8988T (cell line): ENCODE results near the gene CAMSAP2.
"Not testable (repeated sequence)": the region's sequence is repeated elsewhere in the genome, so short reads cannot be mapped to it uniquely, and the experiment has no call there.

Source experiments
- DNase-seq: peaks from one replicate; pipeline ENCODE4 v3.0.0; 2011

The CAMSAP2 gene

GRCh38 chr1:200783926-200784325 is 45.2 kb downstream of the CAMSAP2 start:
- no peak for DNase-seq

- DNase-seq: no peak
Observed at GRCh38 chr1:200784576-200784975, 45.9 kb downstream of the CAMSAP2 start.

GRCh38 chr1:200786788-200787187 is 48.1 kb downstream of the CAMSAP2 start:
- DNase-seq: no peak

GRCh38 chr1:200787896-200788387 is 49.2 kb downstream of the CAMSAP2 start:
- DNase-seq: no peak

GRCh38 chr1:200791012-200791411 is 52.3 kb downstream of the CAMSAP2 start:
- DNase-seq: not testable (repeated sequence)

GRCh38 chr1:200793677-200794076 is 55.0 kb downstream of the CAMSAP2 start:
- DNase-seq: no peak

GRCh38 chr1:200794506-200795065 is 55.9 kb downstream of the CAMSAP2 start:
- no peak for DNase-seq

- DNase-seq: no peak
Observed at GRCh38 chr1:200795156-200795555, 56.5 kb downstream of the CAMSAP2 start.

GRCh38 chr1:200802042-200802441 is 63.3 kb downstream of the CAMSAP2 start:
- DNase-seq: no peak

GRCh38 chr1:200802865-200803512 is 64.3 kb downstream of the CAMSAP2 start:
- peak; percentile 30 for DNase-seq

GRCh38 chr1:200805719-200806118 is 67.0 kb downstream of the CAMSAP2 start:
- no peak for DNase-seq

- DNase-seq: no peak
Observed at GRCh38 chr1:200808846-200809245, 70.2 kb downstream of the CAMSAP2 start.

GRCh38 chr1:200811704-200812103 is 73.0 kb downstream of the CAMSAP2 start:
- no peak for DNase-seq

GRCh38 chr1:200816624-200817224 is 78.0 kb downstream of the CAMSAP2 start:
- not testable (repeated sequence) for DNase-seq

GRCh38 chr1:200818248-200818647 is 79.6 kb downstream of the CAMSAP2 start:
- no peak for DNase-seq

GRCh38 chr1:200819726-200820125 is 81.0 kb downstream of the CAMSAP2 start:
- DNase-seq: no peak

GRCh38 chr1:200831091-200831490 is 92.4 kb downstream of the CAMSAP2 start:
- no peak for DNase-seq

GRCh38 chr1:200834383-200834782 is 95.7 kb downstream of the CAMSAP2 start:
- no peak for DNase-seq

GRCh38 chr1:200836213-200836612 is 97.5 kb downstream of the CAMSAP2 start:
- no peak for DNase-seq

- DNase-seq: no peak
Observed at GRCh38 chr1:200837931-200838571, 99.4 kb downstream of the CAMSAP2 start.

GRCh38 chr1:200838676-200839445 is 100.2 kb downstream of the CAMSAP2 start:
- no peak for DNase-seq

GRCh38 chr1:200845360-200845759 is 106.7 kb downstream of the CAMSAP2 start:
- no peak for DNase-seq

- no peak for DNase-seq
Observed at GRCh38 chr1:200846398-200846797, 107.7 kb downstream of the CAMSAP2 start.
